MM.1S (cell line): ENCODE measurements around the gene TUFM.

Experiments used
- DNase-seq: peaks from one replicate; pipeline ENCODE4 v3.0.0-alpha.2; 2015
- H2AFZ ChIP-seq: fragments of 300-600 bp; sonication (generic); 2 replicates; pipeline ENCODE4 v1.6.0; 2016; ENCODE audit warnings: antibody characterized with exemption, low read length
- H3F3A ChIP-seq: fragments of 300-600 bp; sonication (generic); 2 replicates; pipeline ENCODE4 v1.6.1; 2016; ENCODE audit warnings: mild to moderate bottlenecking, antibody characterized with exemption, low read length, moderate library complexity, mixed read lengths; ENCODE audit not compliant: insufficient read depth
- H3K27ac ChIP-seq: fragments of 300-600 bp; sonication (generic); 2 replicates; pipeline ENCODE4 v1.5.1; 2016; ENCODE audit warnings: mild to moderate bottlenecking, low read length
- H3K27me3 ChIP-seq: fragments of 300-600 bp; sonication (generic); replicated peaks from 2 replicates; pipeline ENCODE4 v1.6.0; 2016; ENCODE audit warnings: low read length; ENCODE audit not compliant: insufficient read depth
- H3K36me3 ChIP-seq: fragments of 300-600 bp; sonication (generic); replicated peaks from 2 replicates; pipeline ENCODE4 v1.6.1; 2016; ENCODE audit warnings: mild to moderate bottlenecking, low read length, mixed read lengths; ENCODE audit not compliant: insufficient read depth
- H3K4me1 ChIP-seq: fragments of 300-600 bp; sonication (generic); 2 replicates; pipeline ENCODE4 v1.6.1; 2016; ENCODE audit warnings: low read length, mixed read lengths
- H3K4me2 ChIP-seq: fragments of 300-600 bp; sonication (generic); 2 replicates; pipeline ENCODE4 v1.6.0; 2016; ENCODE audit warnings: low read depth, low read length
- H3K4me3 ChIP-seq: fragments of 300-600 bp; sonication (generic); 2 replicates; pipeline ENCODE4 v1.5.1; 2016; ENCODE audit warnings: low read length, mixed read lengths
- H3K79me2 ChIP-seq: fragments of 300-600 bp; sonication (generic); 2 replicates; pipeline ENCODE4 v1.6.1; 2016; ENCODE audit warnings: mixed run types, low read length, mixed read lengths
- H3K9ac ChIP-seq: fragments of 300-600 bp; sonication (generic); 2 replicates; pipeline ENCODE4 v1.6.1; 2016; ENCODE audit warnings: low read length, mixed read lengths
- H3K9me2 ChIP-seq: fragments of 300-600 bp; sonication (generic); replicated peaks from 2 replicates; pipeline ENCODE4 v1.6.1; 2016; ENCODE audit warnings: mild to moderate bottlenecking, low read length, mixed read lengths; ENCODE audit not compliant: insufficient read depth
- H3K9me3 ChIP-seq: fragments of 300-600 bp; sonication (generic); replicated peaks from 2 replicates; pipeline ENCODE4 v1.6.1; 2016; ENCODE audit warnings: mild to moderate bottlenecking, low read length, mixed read lengths; ENCODE audit not compliant: insufficient read depth
- H4K20me1 ChIP-seq: fragments of 300-600 bp; sonication (generic); 2 replicates; pipeline ENCODE4 v1.6.1; 2016; ENCODE audit warnings: mild to moderate bottlenecking, low read length, moderate library complexity, mixed read lengths; ENCODE audit not compliant: insufficient read depth
- CTCF ChIP-seq: fragments of 300-600 bp; sonication (generic); IDR thresholded peaks from 2 replicates; pipeline ENCODE4 v1.5.1; 2016; ENCODE audit warnings: antibody characterized with exemption, low read length, mixed read lengths
- EZH2 ChIP-seq: fragments of 300-600 bp; sonication (generic); optimal IDR thresholded peaks from 2 replicates; pipeline ENCODE3; 2017; ENCODE audit warnings: low read depth, mild to moderate bottlenecking, antibody characterized with exemption, low read length, mixed read lengths
- EZH2phosphoT487 ChIP-seq: fragments of 300-600 bp; sonication (generic); IDR thresholded peaks from 2 replicates; pipeline ENCODE4 v1.6.1; 2018; ENCODE audit warnings: antibody characterized with exemption, low read length

The TUFM gene

GRCh38 chr16:28842696-28843095, 3.5 kb downstream of the TUFM start:
- peaks cover 18% of the 10 kb centered on the region for H3F3A ChIP-seq
- no peak for DNase-seq
- no peaks in the 10 kb centered on the region for H3K9me3 ChIP-seq
- peaks cover 12% of the 10 kb centered on the region for H3K4me1 ChIP-seq
- H2AFZ ChIP-seq, result no peak overlapping the region
- no peaks in the 10 kb centered on the region for H3K9me2 ChIP-seq
- H3K27ac ChIP-seq, result no peak overlapping the region
- no peak overlapping the region for H3K9ac ChIP-seq
- peaks cover 39% of the 10 kb centered on the region for H3K79me2 ChIP-seq
- no peak overlapping the region for H3K4me3 ChIP-seq
- no peak overlapping the region for H3K4me2 ChIP-seq
- no peaks in the 10 kb centered on the region; the same call in 1 of the 2 replicates for H3K36me3 ChIP-seq
- H4K20me1 ChIP-seq, result 0 out of 2 replicates have a peak, but pooled peaks cover 4% of the 10 kb centered on the region
- no peak for TF ChIP-seq EZH2
- TF ChIP-seq EZH2phosphoT487, result no peak
- no peak for TF ChIP-seq CTCF
- H3K27me3 ChIP-seq, result no peaks in the 10 kb centered on the region

DNA sequence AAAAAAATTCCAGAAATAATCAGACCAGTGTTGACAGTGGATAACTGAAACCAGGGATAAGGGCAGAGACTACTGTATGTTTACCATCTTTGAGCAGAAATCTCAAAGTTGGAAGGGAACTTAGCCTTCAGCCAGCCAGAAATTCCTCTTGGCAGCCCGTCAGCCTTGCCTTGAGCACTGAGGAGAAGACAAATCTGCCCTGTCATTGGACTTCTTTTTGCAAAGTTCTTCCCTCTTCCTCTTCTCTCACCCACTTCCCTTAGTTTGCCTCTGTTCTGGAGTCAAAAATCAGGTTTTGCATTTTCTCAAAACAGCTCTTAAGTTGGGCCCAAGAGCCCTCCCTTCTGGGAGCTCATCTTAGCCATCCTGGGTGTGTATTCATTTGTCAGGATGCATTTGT, 6.2 kb downstream of the TUFM start:
- no peaks in the 10 kb centered on the region for H3K27me3 ChIP-seq

GRCh38 chr16:28839004-28839639, 7.0 kb downstream of the TUFM start:
- peaks cover 15% of the 10 kb centered on the region for H3K79me2 ChIP-seq
- no peaks in the 10 kb centered on the region for H3K27me3 ChIP-seq
- H3K9me2 ChIP-seq, result no peaks in the 10 kb centered on the region
- no peak overlapping the region for H2AFZ ChIP-seq
- no peak for DNase-seq
- no peaks in the 10 kb centered on the region for H3K4me1 ChIP-seq
- H3K9me3 ChIP-seq, result no peaks in the 10 kb centered on the region
- H4K20me1 ChIP-seq, result 0 out of 2 replicates have a peak, but pooled peaks cover 4% of the 10 kb centered on the region
- H3K27ac ChIP-seq, result no peak overlapping the region
- no peak overlapping the region for H3K4me3 ChIP-seq
- H3K9ac ChIP-seq, result no peak overlapping the region
- H3F3A ChIP-seq, result peaks cover 18% of the 10 kb centered on the region
- no peak for TF ChIP-seq EZH2phosphoT487
- no peak for TF ChIP-seq EZH2
- TF ChIP-seq CTCF, result no peak
- peaks cover 8% of the 10 kb centered on the region for H3K36me3 ChIP-seq
- H3K4me2 ChIP-seq, result no peak overlapping the region

More for the DNA sequence above, 6.2 kb downstream of the TUFM start:
- H3K36me3 ChIP-seq, result peaks cover 1% of the 10 kb centered on the region
- no peak overlapping the region for H3K4me2 ChIP-seq
- no peak for DNase-seq
- TF ChIP-seq CTCF (no peak), EZH2phosphoT487 (no peak), EZH2 (no peak)
- no peak overlapping the region for H3K27ac ChIP-seq
- no peak overlapping the region for H2AFZ ChIP-seq
- H4K20me1 ChIP-seq, result 0 out of 2 replicates have a peak, but pooled peaks cover 4% of the 10 kb centered on the region
- H3K4me3 ChIP-seq, result no peak overlapping the region
- H3K9me2 ChIP-seq, result no peaks in the 10 kb centered on the region
- H3K9me3 ChIP-seq, result no peaks in the 10 kb centered on the region
- H3K79me2 ChIP-seq, result peaks cover 15% of the 10 kb centered on the region
- peaks cover 18% of the 10 kb centered on the region for H3F3A ChIP-seq
- peaks cover 3% of the 10 kb centered on the region; the same call in 1 of the 2 replicates for H3K4me1 ChIP-seq
- H3K9ac ChIP-seq, result no peak overlapping the region
